Esophagus muscularis mucosa (tissue), 4 donors: ENCODE data around the gene TMEM33. TPM values are rescaled to one million over a fixed set of nuclear protein-coding genes. Genes with fewer than 3 reads are reported as not detected.

Source experiments
- DNase-seq: peaks from one replicate; pipeline ENCODE4 v3.0.0-alpha.2; 2017; ENCODE audit errors: extremely low spot score
- H3K27ac ChIP-seq, 4 donors: fragments of 200-600 bp; sonication (generic); replicated peaks in 1 of 4; 1 replicate in 3 of 4; 2 replicates in 1 of 4; pipeline ENCODE4 v1.5.1; 2016 to 2019; ENCODE audit warnings: mild to moderate bottlenecking in 1 of 4
- H3K27me3 ChIP-seq, 4 donors: fragments of 200-600 bp; sonication (generic); one replicate each; pipeline versions ENCODE4 v1.5.1 to v1.6.0; 2016 to 2019
- H3K36me3 ChIP-seq, 4 donors: fragments of 200-600 bp; sonication (generic); one replicate each; pipeline ENCODE4 v1.5.1; 2016 to 2019
- H3K4me1 ChIP-seq, 4 donors: fragments of 200-600 bp; sonication (generic); one replicate each; pipeline ENCODE4 v1.5.1; 2016 to 2019
- H3K4me3 ChIP-seq, 4 donors: fragments of 200-600 bp; sonication (generic); 1 replicate in 2 of 4; 2 replicates in 2 of 4; pipeline ENCODE4 v1.5.1; 2016 to 2019; ENCODE audit warnings: mild to moderate bottlenecking in 4 of 4, moderate library complexity in 1 of 4
- H3K9me3 ChIP-seq, 4 donors: fragments of 200-600 bp; sonication (generic); 1 replicate in 3 of 4; 2 replicates in 1 of 4; pipeline ENCODE4 v1.5.1; 2016 to 2019
- EP300 ChIP-seq: sonication (generic); formaldehyde crosslinking; IDR thresholded peaks from one replicate; pipeline ENCODE4 v1.6.1; 2017; ENCODE audit warnings: antibody characterized with exemption
- POLR2A ChIP-seq: fragments of 450-650 bp; IDR thresholded peaks from one replicate; pipeline ENCODE4 v1.6.1; 2017; ENCODE audit warnings: antibody characterized with exemption, moderate library complexity, mild to moderate bottlenecking, low read depth
- POLR2AphosphoS5 ChIP-seq, 2 donors: sonication (generic); formaldehyde crosslinking; IDR thresholded peaks; one replicate each; pipeline ENCODE4 v1.6.1; 2017; ENCODE audit warnings: antibody characterized with exemption in 2 of 2
- WGBS: methylation state at CpG from one replicate; pipeline ENCODE4 v1.1.5; 2018; 5-methylcytosine and 5-hydroxymethylcytosine counted together
- intact Hi-C: fragments of 100-400 bp; cut with DNase I; formaldehyde crosslinking; loops from one replicate; pipeline ENCODE4 v1.15.1; 2023
- total RNA-seq, 4 donors: library from RNA; depleted of rRNA; stranded (reverse); fragments of >200 nt; gene quantifications; one replicate each; pipeline versions ENCODE4 v1.1.0 to v1.2.1, GENCODE V29; 2016
- TF ChIP-seq, protein P1 (sequence below), 3 experiments: fragments of 200-600 bp in 2 of 3; fragments of 450-650 bp in 1 of 3; sonication (generic) in 2 of 3; IDR thresholded peaks; one replicate each; pipeline ENCODE4 v1.5.1; 2017 to 2019; ENCODE audit warnings: antibody characterized with exemption in 3 of 3, mild to moderate bottlenecking in 2 of 3, moderate library complexity in 1 of 3

The TMEM33 gene
- total RNA-seq, 4 donors from 2014 or later, result 15.4 to 34.8 (median 26.3) TPM

DNA sequence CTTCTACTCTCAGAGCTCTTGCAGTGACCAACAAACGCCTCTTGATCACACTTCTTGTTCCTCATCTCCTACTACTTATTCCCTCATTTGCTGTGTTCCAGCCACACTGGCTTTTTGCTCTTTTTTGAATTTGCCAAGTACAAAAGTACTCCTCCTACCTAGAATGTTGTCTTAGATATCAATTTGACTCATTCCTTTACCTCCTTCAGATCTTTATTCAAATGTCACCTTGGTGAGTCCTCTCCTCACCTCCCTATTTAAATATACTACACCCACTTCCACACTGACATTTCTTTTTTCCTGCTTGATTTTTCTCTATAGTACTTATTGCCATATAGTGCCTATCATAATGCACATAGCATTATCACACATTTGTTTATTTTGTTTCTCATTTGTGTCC, 40.1 kb downstream of the TMEM33 start:
- Histone ChIP-seq H3K27ac (no peak overlapping the region), H3K9me3 (no peaks in the 10 kb centered on the region), H3K4me1 (no peaks in the 10 kb centered on the region), H3K4me3 (no peak overlapping the region), H3K27me3 (no peaks in the 10 kb centered on the region), H3K36me3 (no peaks in the 10 kb centered on the region)
- TF ChIP-seq POLR2A (no peak), POLR2AphosphoS5 (IDR thresholded peaks at IDR 0.05) (no peak), EP300 (no peak)
- TF ChIP-seq, protein P1, sequence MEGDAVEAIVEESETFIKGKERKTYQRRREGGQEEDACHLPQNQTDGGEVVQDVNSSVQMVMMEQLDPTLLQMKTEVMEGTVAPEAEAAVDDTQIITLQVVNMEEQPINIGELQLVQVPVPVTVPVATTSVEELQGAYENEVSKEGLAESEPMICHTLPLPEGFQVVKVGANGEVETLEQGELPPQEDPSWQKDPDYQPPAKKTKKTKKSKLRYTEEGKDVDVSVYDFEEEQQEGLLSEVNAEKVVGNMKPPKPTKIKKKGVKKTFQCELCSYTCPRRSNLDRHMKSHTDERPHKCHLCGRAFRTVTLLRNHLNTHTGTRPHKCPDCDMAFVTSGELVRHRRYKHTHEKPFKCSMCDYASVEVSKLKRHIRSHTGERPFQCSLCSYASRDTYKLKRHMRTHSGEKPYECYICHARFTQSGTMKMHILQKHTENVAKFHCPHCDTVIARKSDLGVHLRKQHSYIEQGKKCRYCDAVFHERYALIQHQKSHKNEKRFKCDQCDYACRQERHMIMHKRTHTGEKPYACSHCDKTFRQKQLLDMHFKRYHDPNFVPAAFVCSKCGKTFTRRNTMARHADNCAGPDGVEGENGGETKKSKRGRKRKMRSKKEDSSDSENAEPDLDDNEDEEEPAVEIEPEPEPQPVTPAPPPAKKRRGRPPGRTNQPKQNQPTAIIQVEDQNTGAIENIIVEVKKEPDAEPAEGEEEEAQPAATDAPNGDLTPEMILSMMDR (IDR thresholded peaks at IDR 0.05), result no peak
- 79% methylated on average over 1 of the region's 1 CpG for WGBS
- no peak for DNase-seq
- intact Hi-C loops, result no loop called here

DNA sequence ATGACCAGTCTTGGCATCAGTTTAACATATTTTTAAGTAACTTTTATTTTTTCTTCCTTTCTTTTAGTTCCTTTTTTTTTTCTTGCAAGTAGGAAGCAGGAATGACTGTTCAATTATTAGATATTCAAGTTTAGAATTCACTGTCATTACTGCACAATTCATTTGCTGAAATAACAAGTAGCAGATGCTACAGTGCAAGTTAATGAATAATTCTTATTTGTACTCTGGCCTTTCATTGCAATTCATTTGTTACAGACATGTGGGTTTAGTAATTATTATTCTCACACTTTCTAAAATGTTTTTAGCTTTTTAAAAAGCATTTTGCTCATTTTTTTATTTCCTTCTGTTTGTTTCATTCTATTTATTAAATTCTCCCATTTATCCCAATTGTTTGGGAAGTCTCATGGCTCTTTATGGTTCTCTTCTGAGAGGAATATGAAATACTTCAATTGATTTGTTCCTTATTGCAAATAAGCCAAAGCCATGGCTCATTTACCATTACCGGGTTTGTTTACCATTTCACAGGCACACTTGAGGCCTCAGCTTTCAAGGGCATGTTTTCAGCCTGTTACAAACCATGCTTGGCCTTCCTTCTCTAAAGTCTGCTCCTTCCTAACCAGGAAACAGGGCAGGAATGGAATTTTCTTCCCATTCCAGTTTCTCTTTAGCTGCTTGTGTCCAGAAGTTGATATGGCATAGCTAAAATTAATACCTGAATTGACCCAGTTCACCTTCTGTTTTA, 41.7 kb downstream of the TMEM33 start:
- DNase-seq, result no peak
- H3K9me3 ChIP-seq, result no peaks in the 10 kb centered on the region

DNA sequence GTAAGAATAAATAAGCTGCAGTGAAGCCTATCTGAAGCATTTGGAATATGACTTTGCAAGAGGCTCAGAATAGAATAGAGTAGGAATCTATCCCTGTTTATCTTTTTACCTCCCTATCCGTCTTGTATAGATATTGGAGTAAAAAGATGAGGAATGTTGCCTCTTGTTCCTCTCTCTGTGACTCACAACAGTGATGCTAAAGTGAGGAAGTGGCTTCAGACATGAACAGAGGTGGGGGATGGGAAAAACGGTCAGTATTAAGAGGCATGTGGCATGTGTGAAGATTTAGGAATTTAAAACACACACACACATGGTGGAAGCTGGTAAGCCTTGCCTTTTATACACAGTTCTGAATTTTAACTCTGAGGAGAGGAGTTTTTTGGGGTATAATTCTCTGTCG, 42.5 kb downstream of the TMEM33 start:
- Histone ChIP-seq H3K27ac (no peak overlapping the region), H3K36me3 (no peaks in the 10 kb centered on the region), H3K4me3 (no peak overlapping the region), H3K27me3 (no peaks in the 10 kb centered on the region), H3K9me3 (no peaks in the 10 kb centered on the region), H3K4me1 (no peaks in the 10 kb centered on the region)
- 48% methylated on average over 3 of the region's 3 CpGs for WGBS
- no peak for DNase-seq
- no peak for TF ChIP-seq EP300
- no peak for TF ChIP-seq POLR2AphosphoS5 (IDR thresholded peaks at IDR 0.05)
- no peak for TF ChIP-seq POLR2A
- TF ChIP-seq, protein P1 (IDR thresholded peaks at IDR 0.05), result no peak
- intact Hi-C loops, result no loop called here

More for the DNA sequence above, 41.7 kb downstream of the TMEM33 start:
- intact Hi-C loops, result no loop called here
- Histone ChIP-seq H3K36me3 (no peaks in the 10 kb centered on the region), H3K4me3 (no peak overlapping the region), H3K27ac (no peak overlapping the region), H3K4me1 (no peaks in the 10 kb centered on the region), H3K27me3 (no peaks in the 10 kb centered on the region)
- TF ChIP-seq, protein P1 (IDR thresholded peaks at IDR 0.05), result no peak
- no peak for TF ChIP-seq POLR2AphosphoS5 (IDR thresholded peaks at IDR 0.05)
- no peak for TF ChIP-seq POLR2A
- TF ChIP-seq EP300, result no peak
- 72% methylated on average over 1 of the region's 1 CpG for WGBS

DNA sequence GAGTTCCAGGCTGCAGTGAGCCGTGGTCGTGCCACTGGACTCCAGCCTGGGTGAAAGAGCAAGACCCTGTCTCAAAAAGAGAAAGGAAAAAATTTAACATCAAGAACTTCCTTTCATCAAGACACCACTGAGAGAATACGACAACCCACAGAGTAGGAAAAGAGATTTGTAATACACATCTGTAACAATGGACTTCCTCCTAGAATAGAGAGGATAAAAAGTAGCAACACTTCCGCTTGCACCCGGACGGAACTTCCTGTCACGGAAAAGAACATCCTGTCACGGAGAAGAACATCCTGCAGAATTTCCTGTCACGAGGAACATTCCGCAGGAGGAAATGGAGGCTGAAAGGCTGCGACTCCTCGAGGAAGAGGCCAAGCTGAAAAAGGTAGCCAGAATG, 46.2 kb downstream of the TMEM33 start, which contains the start of gene DCAF4L1:
TSS of gene DCAF4L1 (plus strand) at position 301 of the 400 bp plus-strand sequence. CDS start at position 338, 37 bp downstream.
- WGBS, result 89% methylated on average over 12 of the region's 12 CpGs
- intact Hi-C loops, result no loop called here
- DNase-seq, result no peak
- Histone ChIP-seq H3K9me3 (no peaks in the 10 kb centered on the region), H3K27ac (no peak within 1 kb of the TSS), H3K36me3 (no peaks in the 10 kb centered on the region), H3K4me1 (no peaks in the 10 kb centered on the region), H3K27me3 (no peaks in the 10 kb centered on the region), H3K4me3 (no peak within 1 kb of the TSS)
- no peak for TF ChIP-seq EP300
- TF ChIP-seq, protein P1 (IDR thresholded peaks at IDR 0.05), result no peak
- no peak for TF ChIP-seq POLR2AphosphoS5 (IDR thresholded peaks at IDR 0.05)
- no peak for TF ChIP-seq POLR2A
